H7 (cell line): Measurements from ENCODE around the gene HLA-A. TPM values are rescaled to one million over a fixed set of nuclear protein-coding genes. Genes with fewer than 3 reads are reported as not detected.

Experiments used
- DNase-seq: peaks from one replicate; pipeline ENCODE4 v3.0.0; 2012
- H3K27me3 ChIP-seq: 2 replicates; pipeline ENCODE4 v1.6.0; 2011; ENCODE audit warnings: mild to moderate bottlenecking, low read length; ENCODE audit not compliant: control insufficient read depth, insufficient read depth
- H3K36me3 ChIP-seq: replicated peaks from 2 replicates; pipeline ENCODE4 v1.5.1; 2011; ENCODE audit warnings: low read length; ENCODE audit not compliant: control insufficient read depth, insufficient read depth
- H3K4me3 ChIP-seq: 2 replicates; pipeline ENCODE4 v1.5.1; 2011; ENCODE audit warnings: low read depth, mild to moderate bottlenecking, control low read depth, low read length, moderate library complexity; ENCODE audit not compliant: insufficient read depth
- total RNA-seq: library from RNA; depleted of rRNA; stranded (reverse); fragments of >200 nt; shearing (Covaris generic); gene quantifications from 2 replicates; pipeline ENCODE4 v1.2.3, GENCODE V29; 2014

HLA-A gene
- total RNA-seq, 1 experiment from 2014 or later, result 55.5 TPM

- peaks cover 10% of the 10 kb centered on the region; the same call in 1 of the 2 replicates for H3K27me3 ChIP-seq
- H3K36me3 ChIP-seq, result peaks cover 6% of the 10 kb centered on the region; the same call in 1 of the 2 replicates
- no peak overlapping the region for H3K4me3 ChIP-seq
- no peak for DNase-seq
Measured at GRCh38 chr6:29945281-29945820, 3.0 kb downstream of the HLA-A start.

DNA sequence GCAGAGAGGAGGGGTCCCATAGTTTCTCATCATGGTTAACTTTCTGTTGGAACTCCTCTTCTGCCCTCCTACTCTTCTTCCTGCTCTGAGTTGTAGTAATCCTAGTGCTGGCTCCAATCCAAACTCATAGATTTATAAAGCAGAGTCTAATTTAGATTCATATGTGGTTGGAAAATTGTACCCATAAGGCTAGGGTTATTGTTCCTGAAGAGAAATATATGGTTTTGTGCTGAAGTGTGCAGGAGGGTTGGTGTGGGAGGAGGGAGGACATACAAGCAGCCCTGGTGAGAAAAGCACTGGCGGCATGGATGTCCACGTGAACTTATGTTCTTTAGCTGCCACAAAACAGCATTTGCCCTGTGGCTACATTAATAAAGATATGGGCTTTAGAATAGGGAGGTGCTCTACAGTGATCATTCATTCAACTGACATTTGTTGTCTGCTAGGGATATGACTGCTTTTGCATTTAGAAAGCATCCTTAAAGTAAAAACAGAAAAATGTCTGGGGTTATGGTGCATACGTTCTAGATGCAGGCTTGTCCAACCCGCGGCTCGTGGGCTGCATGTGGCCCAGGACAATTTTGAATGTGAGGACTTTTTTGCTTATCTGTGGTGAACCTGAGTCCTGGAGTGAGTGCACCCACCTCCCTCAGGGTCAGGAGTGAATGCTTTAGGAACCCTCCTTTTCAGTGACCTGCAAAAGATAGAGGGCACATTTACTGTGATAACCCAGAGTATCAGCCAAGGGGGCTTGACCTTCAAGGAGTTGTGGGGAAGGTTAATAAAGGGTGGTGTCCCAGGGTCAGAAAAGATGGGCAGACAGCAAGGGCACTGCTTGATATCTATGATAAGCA is 4.1 kb downstream of the HLA-A start:
- H3K27me3 ChIP-seq, result peaks cover 10% of the 10 kb centered on the region; the same call in 1 of the 2 replicates
- no peak for DNase-seq
- no peak overlapping the region for H3K4me3 ChIP-seq
- H3K36me3 ChIP-seq, result peaks cover 6% of the 10 kb centered on the region; the same call in 1 of the 2 replicates

DNA sequence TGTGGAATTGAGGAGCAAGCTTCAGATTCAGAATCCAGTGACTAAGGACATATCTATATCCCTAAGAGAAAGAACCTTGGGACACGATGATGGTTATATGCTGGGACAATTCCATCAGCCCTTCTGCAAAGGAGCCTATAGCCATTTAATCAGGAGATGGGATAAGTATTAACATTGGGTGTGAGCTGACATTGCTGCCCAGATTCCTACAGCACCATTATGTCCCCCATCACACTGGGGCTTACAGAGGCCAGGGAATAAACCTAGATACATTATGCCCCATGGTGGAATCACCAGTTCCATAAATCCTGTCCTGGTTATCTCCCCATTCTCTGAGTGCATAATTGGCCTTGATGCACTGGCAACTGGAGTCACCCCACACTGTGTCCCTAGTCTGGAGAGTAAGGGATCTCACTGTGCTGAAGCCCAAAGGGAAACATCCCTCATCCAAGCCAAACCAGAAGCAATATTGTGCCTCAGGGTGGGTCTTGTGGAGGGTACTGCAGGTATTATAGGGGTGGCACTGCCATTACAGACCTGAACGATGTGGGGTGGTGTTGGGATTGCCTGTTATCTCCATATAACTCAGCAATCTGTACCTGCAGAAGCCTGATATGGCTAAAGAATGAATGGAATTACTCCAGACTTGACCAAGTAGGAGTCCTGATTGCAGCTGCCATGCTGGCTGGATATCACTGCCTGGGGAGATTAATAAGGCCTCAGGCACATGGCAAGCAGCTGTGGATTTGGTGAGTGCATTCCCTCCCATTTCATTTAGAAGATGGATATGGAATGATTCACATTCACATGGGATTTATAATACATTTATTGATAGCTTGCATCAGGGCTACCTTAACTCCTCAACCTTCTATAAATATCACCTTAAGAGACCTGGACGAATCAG is 5.0 kb downstream of the HLA-A start:
- Histone ChIP-seq H3K4me3 (no peak overlapping the region), H3K36me3 (peaks cover 6% of the 10 kb centered on the region; the same call in 1 of the 2 replicates), H3K27me3 (peaks cover 10% of the 10 kb centered on the region; the same call in 1 of the 2 replicates)
- DNase-seq, result no peak

- H3K4me3 ChIP-seq, result no peak overlapping the region
Measured at GRCh38 chr6:29948277-29948676, 5.9 kb downstream of the HLA-A start.

GRCh38 chr6:29949934-29950333 is 7.6 kb downstream of the HLA-A start:
- DNase-seq, result no peak
- peaks cover 4% of the 10 kb centered on the region; the same call in 1 of the 2 replicates for H3K36me3 ChIP-seq
- H3K4me3 ChIP-seq, result no peak overlapping the region
- H3K27me3 ChIP-seq, result no peaks in the 10 kb centered on the region

More at GRCh38 chr6:29948277-29948676, 5.9 kb downstream of the HLA-A start:
- DNase-seq, result no peak
- H3K36me3 ChIP-seq, result peaks cover 6% of the 10 kb centered on the region; the same call in 1 of the 2 replicates
- peaks cover 4% of the 10 kb centered on the region; the same call in 1 of the 2 replicates for H3K27me3 ChIP-seq

DNA sequence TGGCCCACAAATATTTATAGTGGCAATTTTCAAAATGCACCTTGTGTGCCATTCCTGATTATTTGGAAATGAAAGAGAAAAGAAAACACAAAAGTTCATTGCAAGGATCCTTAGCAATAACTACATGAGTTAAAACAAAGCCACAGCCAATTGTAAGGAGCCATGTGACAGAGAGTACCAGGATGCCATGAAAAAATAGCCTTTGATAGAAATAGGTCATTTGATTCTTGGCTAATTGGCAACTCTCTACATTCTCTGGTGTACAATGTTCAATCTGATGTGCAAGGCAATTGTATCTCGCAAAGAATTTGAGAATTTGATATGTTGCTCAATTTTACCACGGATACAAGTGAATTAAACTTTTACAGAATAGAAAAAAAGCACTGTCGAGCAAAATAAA is 9.6 kb downstream of the HLA-A start:
- H3K4me3 ChIP-seq, result no peak overlapping the region
- no peaks in the 10 kb centered on the region for H3K36me3 ChIP-seq
- no peaks in the 10 kb centered on the region for H3K27me3 ChIP-seq
- no peak for DNase-seq

GRCh38 chr6:29953001-29953441 is 10.7 kb downstream of the HLA-A start:
- Histone ChIP-seq H3K36me3 (no peaks in the 10 kb centered on the region), H3K4me3 (no peak overlapping the region), H3K27me3 (no peaks in the 10 kb centered on the region)
- no peak for DNase-seq

GRCh38 chr6:29953686-29954085 is 11.4 kb downstream of the HLA-A start:
- no peak for DNase-seq
- Histone ChIP-seq H3K4me3 (no peak overlapping the region), H3K36me3 (no peaks in the 10 kb centered on the region), H3K27me3 (no peaks in the 10 kb centered on the region)

GRCh38 chr6:29954272-29954671 is 11.9 kb downstream of the HLA-A start:
- no peaks in the 10 kb centered on the region for H3K27me3 ChIP-seq
- no peak for DNase-seq
- no peaks in the 10 kb centered on the region for H3K36me3 ChIP-seq
- H3K4me3 ChIP-seq, result no peak overlapping the region

GRCh38 chr6:29955783-29956182 is 13.5 kb downstream of the HLA-A start:
- H3K4me3 ChIP-seq, result no peak overlapping the region
- no peak for DNase-seq
- no peaks in the 10 kb centered on the region for H3K36me3 ChIP-seq
- no peaks in the 10 kb centered on the region for H3K27me3 ChIP-seq

DNA sequence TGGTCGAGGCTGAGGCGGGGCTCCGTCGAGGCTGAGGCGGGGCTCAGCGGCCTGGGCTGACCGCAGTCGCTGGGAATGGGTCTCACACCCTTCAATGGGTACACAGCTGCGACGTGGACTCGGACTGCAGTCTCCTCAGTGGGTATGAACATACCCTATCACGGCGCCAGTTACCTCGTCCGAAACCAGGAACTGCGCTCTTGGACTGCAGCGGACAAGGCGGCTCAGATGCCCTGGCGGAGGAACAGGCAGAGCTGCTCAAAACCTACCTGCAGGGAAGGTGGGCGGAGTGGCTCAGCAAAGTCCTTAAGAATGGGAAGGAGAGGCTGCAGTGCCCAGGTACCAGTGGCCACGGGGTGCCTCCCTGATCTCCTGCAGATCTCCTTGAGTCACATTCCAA is 14.2 kb downstream of the HLA-A start:
- H3K4me3 ChIP-seq, result no peak overlapping the region
- no peaks in the 10 kb centered on the region for H3K36me3 ChIP-seq
- DNase-seq, result no peak
- H3K27me3 ChIP-seq, result no peaks in the 10 kb centered on the region

GRCh38 chr6:29958046-29958445 is 15.7 kb downstream of the HLA-A start:
- H3K4me3 ChIP-seq, result no peak overlapping the region
- no peaks in the 10 kb centered on the region for H3K36me3 ChIP-seq
- no peaks in the 10 kb centered on the region for H3K27me3 ChIP-seq
- DNase-seq, result no peak

DNA sequence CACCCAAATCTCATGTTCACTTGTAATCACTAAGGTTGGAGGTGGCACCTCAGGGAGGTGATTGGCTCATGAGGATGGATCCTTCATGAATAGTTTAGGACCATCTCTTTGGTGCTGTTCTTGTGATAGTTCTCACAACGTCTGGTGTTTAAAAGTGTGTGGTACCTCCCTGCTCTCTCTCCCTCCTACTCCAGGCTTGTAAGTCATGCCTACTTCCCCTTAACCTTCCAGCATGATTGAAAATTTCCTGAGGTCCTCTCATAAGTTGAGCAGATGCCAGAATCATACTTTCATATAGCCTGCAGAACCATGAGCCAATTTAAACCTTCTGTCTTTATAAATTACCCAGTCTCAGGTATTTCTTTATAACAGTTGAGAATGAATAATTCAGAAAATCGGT is 16.6 kb downstream of the HLA-A start:
- Histone ChIP-seq H3K4me3 (no peak overlapping the region), H3K36me3 (no peaks in the 10 kb centered on the region), H3K27me3 (no peaks in the 10 kb centered on the region)
- no peak for DNase-seq

- no peak for DNase-seq
- no peaks in the 10 kb centered on the region for H3K36me3 ChIP-seq
- no peak overlapping the region for H3K4me3 ChIP-seq
- H3K27me3 ChIP-seq, result no peaks in the 10 kb centered on the region
Measured at GRCh38 chr6:29959467-29959866, 17.1 kb downstream of the HLA-A start.
